GM21786 (cell line): ENCODE data around the gene TNFRSF1B.
A peak's percentile ranks its signal among the peaks of the same experiment; 100 is the strongest.

Experiments
- ATAC-seq: cut with Tn5 transposase; IDR thresholded peaks from one replicate; pipeline ENCODE4 v1.9.1; 2021; ENCODE audit not compliant: unreplicated experiment

The TNFRSF1B gene

GRCh38 chr1:12141163-12141850 lies 25.5 kb upstream of the TNFRSF1B start:
- no peak for ATAC-seq

- ATAC-seq: no peak
Measured at GRCh38 chr1:12142141-12142823, 24.5 kb upstream of the TNFRSF1B start.

GRCh38 chr1:12142891-12143630 lies 23.7 kb upstream of the TNFRSF1B start:
- no peak for ATAC-seq

GRCh38 chr1:12143631-12144155 lies 23.1 kb upstream of the TNFRSF1B start:
- peak; percentile 39 for ATAC-seq

- ATAC-seq: no peak
Measured at GRCh38 chr1:12144236-12144635, 22.6 kb upstream of the TNFRSF1B start.

GRCh38 chr1:12144969-12145368 lies 21.8 kb upstream of the TNFRSF1B start:
- ATAC-seq: no peak

- no peak for ATAC-seq
Measured at GRCh38 chr1:12145616-12146342, 21.0 kb upstream of the TNFRSF1B start.

- ATAC-seq: no peak
Measured at GRCh38 chr1:12146343-12147112, 20.3 kb upstream of the TNFRSF1B start.

- ATAC-seq: no peak
Measured at GRCh38 chr1:12147201-12147701, 19.5 kb upstream of the TNFRSF1B start.

- ATAC-seq: no peak
Measured at GRCh38 chr1:12148160-12148957, 18.4 kb upstream of the TNFRSF1B start.

- no peak for ATAC-seq
Measured at GRCh38 chr1:12148958-12149790, 17.6 kb upstream of the TNFRSF1B start.

- ATAC-seq: no peak
Measured at GRCh38 chr1:12149791-12150175, 17.0 kb upstream of the TNFRSF1B start.

GRCh38 chr1:12150456-12151200 lies 16.2 kb upstream of the TNFRSF1B start:
- no peak for ATAC-seq

GRCh38 chr1:12151465-12151864 lies 15.3 kb upstream of the TNFRSF1B start:
- ATAC-seq: no peak

GRCh38 chr1:12152113-12152891 lies 14.5 kb upstream of the TNFRSF1B start:
- ATAC-seq: peak; percentile 51

- ATAC-seq: peak; percentile 48
Measured at GRCh38 chr1:12153181-12153785, 13.5 kb upstream of the TNFRSF1B start.

GRCh38 chr1:12155328-12155727 lies 11.5 kb upstream of the TNFRSF1B start:
- ATAC-seq: no peak
